Nephron progenitor cell (in vitro differentiated cells): Measurements from ENCODE around the gene ARSJ.

Source experiments
- DNase-seq: peaks from one replicate; pipeline ENCODE4 v3.0.0; 2021
- H3K27ac Mint-ChIP-seq: 2 replicates; pipeline ENCODE4 v1.8.0; 2021; ENCODE audit warnings: mild to moderate bottlenecking, moderate library complexity, mixed read lengths
- H3K27me3 Mint-ChIP-seq: 2 replicates; pipeline ENCODE4 v1.8.0; 2021; ENCODE audit warnings: mild to moderate bottlenecking, low read depth, mixed read lengths; ENCODE audit not compliant: poor library complexity
- H3K36me3 Mint-ChIP-seq: 2 replicates; pipeline ENCODE4 v1.8.0; 2021; ENCODE audit warnings: low read depth, mixed read lengths
- H3K4me1 Mint-ChIP-seq: 2 replicates; pipeline ENCODE4 v1.8.0; 2021; ENCODE audit warnings: mixed read lengths
- H3K4me3 Mint-ChIP-seq: 2 replicates; pipeline ENCODE4 v1.8.0; 2021; ENCODE audit warnings: mild to moderate bottlenecking, moderate library complexity, mixed read lengths
- H3K9me3 Mint-ChIP-seq: 2 replicates; pipeline ENCODE4 v1.8.0; 2021; ENCODE audit warnings: mild to moderate bottlenecking, moderate library complexity, mixed read lengths
- CTCF ChIP-seq: fragments of 200-600 bp; sonication (generic); IDR thresholded peaks from 2 replicates; pipeline ENCODE4 v1.5.0; 2021; ENCODE audit warnings: antibody characterized with exemption

The ARSJ gene

DNA sequence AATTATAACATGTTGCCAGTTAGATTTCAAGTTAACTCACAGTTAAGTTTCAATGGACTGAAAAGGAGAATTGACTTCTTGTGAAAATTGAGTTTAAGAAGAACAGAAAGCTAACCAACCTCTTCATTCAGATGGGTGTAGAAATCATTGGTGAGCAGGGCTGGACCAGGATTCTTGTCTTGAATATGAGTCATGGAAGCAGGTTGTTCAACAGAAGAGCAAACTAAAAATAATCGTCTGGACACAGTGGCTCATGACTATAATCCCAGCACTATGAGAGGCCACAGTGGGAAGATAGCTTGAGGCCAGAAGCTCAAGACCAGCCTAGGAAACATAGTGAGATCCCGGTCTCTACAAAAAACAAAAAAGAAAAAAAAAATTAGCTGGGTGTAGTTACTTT, 98.2 kb downstream of the ARSJ start:
- H3K4me1 Mint-ChIP-seq, result peaks cover 9% of the 10 kb centered on the region
- H3K27ac Mint-ChIP-seq, result no peak overlapping the region
- no peak for TF ChIP-seq CTCF
- no peaks in the 10 kb centered on the region for H3K36me3 Mint-ChIP-seq
- H3K9me3 Mint-ChIP-seq, result no peaks in the 10 kb centered on the region
- H3K27me3 Mint-ChIP-seq, result peaks cover 6% of the 10 kb centered on the region
- H3K4me3 Mint-ChIP-seq, result no peak overlapping the region
- no peak for DNase-seq

- H3K27me3 Mint-ChIP-seq, result peaks cover 6% of the 10 kb centered on the region
- no peak for TF ChIP-seq CTCF
- no peak for DNase-seq
- H3K4me3 Mint-ChIP-seq, result no peak overlapping the region
- H3K27ac Mint-ChIP-seq, result no peak overlapping the region
- peaks cover 9% of the 10 kb centered on the region for H3K4me1 Mint-ChIP-seq
- no peaks in the 10 kb centered on the region for H3K9me3 Mint-ChIP-seq
- no peaks in the 10 kb centered on the region for H3K36me3 Mint-ChIP-seq
Measured at GRCh38 chr4:113880240-113881028, 99.0 kb downstream of the ARSJ start.

DNA sequence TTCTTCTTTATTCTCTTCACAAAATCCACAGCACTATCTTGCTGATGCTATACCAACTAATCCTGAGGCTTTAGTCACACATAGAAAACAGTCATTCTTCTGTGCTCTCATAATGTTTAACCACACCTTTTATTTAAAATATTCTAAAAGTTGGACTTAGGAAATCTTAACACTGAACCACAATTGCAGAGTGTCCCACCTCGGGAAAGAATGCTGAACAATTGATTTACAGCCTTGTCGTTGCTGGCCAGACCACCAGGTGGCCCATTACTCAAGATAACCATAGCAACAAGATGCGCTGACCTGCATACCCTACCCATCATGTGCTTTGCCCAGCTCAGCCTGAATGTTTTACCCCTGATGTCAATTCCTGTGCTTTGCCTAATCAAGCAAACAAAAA, 100.8 kb downstream of the ARSJ start:
- Mint-ChIP-seq H3K4me3 (no peak overlapping the region), H3K36me3 (no peaks in the 10 kb centered on the region), H3K27ac (no peak overlapping the region), H3K27me3 (peaks cover 6% of the 10 kb centered on the region), H3K4me1 (peaks cover 16% of the 10 kb centered on the region), H3K9me3 (no peaks in the 10 kb centered on the region)
- TF ChIP-seq CTCF, result peak; percentile 37
- peak; percentile 41 for DNase-seq

DNA sequence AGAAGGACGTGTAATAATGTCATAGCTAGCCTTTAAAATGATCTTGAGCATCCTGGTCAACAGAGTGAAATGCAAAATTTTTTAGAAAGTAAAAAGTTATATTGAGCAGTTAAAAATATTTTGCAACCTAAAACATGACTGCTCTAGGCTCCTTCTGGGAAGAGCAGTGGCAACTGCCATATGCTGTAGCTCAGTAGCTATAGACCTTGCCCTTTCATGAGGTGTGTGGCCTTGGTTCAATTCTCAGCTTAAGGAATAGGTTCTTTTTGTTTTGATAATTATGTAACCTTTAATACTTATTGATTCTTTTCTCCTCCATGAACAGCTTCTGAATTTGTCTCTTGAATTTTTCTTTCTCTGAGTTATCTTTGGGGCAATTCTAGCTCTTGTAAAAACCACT, 105.0 kb downstream of the ARSJ start:
- H3K27ac Mint-ChIP-seq, result no peak overlapping the region
- no peaks in the 10 kb centered on the region for H3K36me3 Mint-ChIP-seq
- H3K4me3 Mint-ChIP-seq, result no peak overlapping the region
- DNase-seq, result no peak
- H3K4me1 Mint-ChIP-seq, result peaks cover 17% of the 10 kb centered on the region
- H3K27me3 Mint-ChIP-seq, result peaks cover 1% of the 10 kb centered on the region
- H3K9me3 Mint-ChIP-seq, result no peaks in the 10 kb centered on the region
- no peak for TF ChIP-seq CTCF

- H3K4me3 Mint-ChIP-seq, result no peak overlapping the region
- no peaks in the 10 kb centered on the region for H3K36me3 Mint-ChIP-seq
- no peak for TF ChIP-seq CTCF
- H3K4me1 Mint-ChIP-seq, result peaks cover 9% of the 10 kb centered on the region
- DNase-seq, result no peak
- H3K27ac Mint-ChIP-seq, result peak overlapping the region; percentile 27
- no peaks in the 10 kb centered on the region for H3K27me3 Mint-ChIP-seq
- H3K9me3 Mint-ChIP-seq, result no peaks in the 10 kb centered on the region
Measured at GRCh38 chr4:113873508-113873907, 105.9 kb downstream of the ARSJ start.
